HuH-7 (cell line): ENCODE results near the gene CHL1.
A peak's percentile ranks its signal among the peaks of the same experiment; 100 is the strongest.

Experiments
- DNase-seq: peaks from one replicate; pipeline ENCODE4 v3.0.0; 2011; ENCODE audit warnings: low spot score

Gene CHL1

GRCh38 chr3:228442-229182, 32.0 kb downstream of the CHL1 start:
- no peak for DNase-seq

- DNase-seq = no peak
These were observed 32.7 kb downstream of the CHL1 start for GRCh38 chr3:229183-229661.

GRCh38 chr3:236881-237280, 40.3 kb downstream of the CHL1 start:
- DNase-seq = no peak

GRCh38 chr3:242602-243355, 46.2 kb downstream of the CHL1 start:
- DNase-seq = no peak

- no peak for DNase-seq
These were observed 46.8 kb downstream of the CHL1 start for GRCh38 chr3:243356-243725.

- DNase-seq = no peak
These were observed 47.5 kb downstream of the CHL1 start for GRCh38 chr3:244041-244440.

GRCh38 chr3:247916-248315, 51.4 kb downstream of the CHL1 start:
- DNase-seq = no peak

GRCh38 chr3:248864-249520, 52.4 kb downstream of the CHL1 start:
- no peak for DNase-seq

- DNase-seq = no peak
These were observed 53.2 kb downstream of the CHL1 start for GRCh38 chr3:249587-250262.

GRCh38 chr3:256501-256900, 59.9 kb downstream of the CHL1 start:
- no peak for DNase-seq

GRCh38 chr3:257826-258225, 61.3 kb downstream of the CHL1 start:
- no peak for DNase-seq

- no peak for DNase-seq
These were observed 64.3 kb downstream of the CHL1 start for GRCh38 chr3:260898-261297.

- DNase-seq = no peak
These were observed 66.8 kb downstream of the CHL1 start for GRCh38 chr3:263393-263792.

GRCh38 chr3:264394-265156, 68.0 kb downstream of the CHL1 start:
- peak; percentile 32 for DNase-seq

GRCh38 chr3:267101-267500, 70.5 kb downstream of the CHL1 start:
- DNase-seq = no peak

GRCh38 chr3:270688-271087, 74.1 kb downstream of the CHL1 start:
- no peak for DNase-seq

GRCh38 chr3:274927-275326, 78.4 kb downstream of the CHL1 start:
- no peak for DNase-seq

- DNase-seq = no peak
These were observed 81.3 kb downstream of the CHL1 start for GRCh38 chr3:277873-278272.

- no peak for DNase-seq
These were observed 81.9 kb downstream of the CHL1 start for GRCh38 chr3:278300-279064.

- DNase-seq = no peak
These were observed 82.8 kb downstream of the CHL1 start for GRCh38 chr3:279325-279724.

- no peak for DNase-seq
These were observed 84.1 kb downstream of the CHL1 start for GRCh38 chr3:280681-281080.
